NT2/D1 (cell line): ENCODE results near the gene KAZALD1.
A peak's percentile ranks its signal among the peaks of the same experiment; 100 is the strongest.

ENCODE experiments used
- DNase-seq: peaks from one replicate; pipeline ENCODE4 v3.0.0-alpha.2; 2011; ENCODE audit warnings: low read depth, low spot score
- H3K27me3 ChIP-seq: 2 replicates; pipeline ENCODE4 v1.6.0; 2011; ENCODE audit warnings: mild to moderate bottlenecking; ENCODE audit not compliant: insufficient read length, insufficient read depth
- H3K36me3 ChIP-seq: 2 replicates; pipeline ENCODE4 v1.6.1; 2011; ENCODE audit warnings: mild to moderate bottlenecking, low read length, mixed read lengths; ENCODE audit not compliant: insufficient read depth, insufficient read length
- H3K4me1 ChIP-seq: 2 replicates; pipeline ENCODE4 v1.5.1; 2011; ENCODE audit not compliant: insufficient read depth, insufficient read length
- H3K4me3 ChIP-seq: 2 replicates; pipeline ENCODE4 v1.5.1; 2011; ENCODE audit warnings: low read depth; ENCODE audit not compliant: insufficient read length
- H3K9ac ChIP-seq: 2 replicates; pipeline ENCODE4 v1.6.0; 2011; ENCODE audit warnings: low read depth; ENCODE audit not compliant: insufficient read length
- H3K9me3 ChIP-seq: 2 replicates; pipeline ENCODE4 v1.5.1; 2011; ENCODE audit warnings: mild to moderate bottlenecking, low read length; ENCODE audit not compliant: insufficient read depth
- SUZ12 ChIP-seq: IDR thresholded peaks from 2 replicates; pipeline ENCODE4 v1.6.1; 2011; ENCODE audit not compliant: insufficient read length, insufficient read depth; ENCODE audit errors: extremely low read depth
- YY1 ChIP-seq: IDR thresholded peaks from 2 replicates; pipeline ENCODE4 v1.6.1; 2011; ENCODE audit not compliant: insufficient read length, insufficient read depth
- ZNF274 ChIP-seq: IDR thresholded peaks from 2 replicates; pipeline ENCODE4 v1.6.1; 2011; ENCODE audit warnings: mild to moderate bottlenecking, low read depth, low read length

The KAZALD1 gene

GRCh38 chr10:101016814-101017213 is 45.0 kb upstream of the KAZALD1 start:
- Histone ChIP-seq H3K9ac (no peak overlapping the region), H3K4me1 (peaks cover 13% of the 10 kb centered on the region), H3K36me3 (no peaks in the 10 kb centered on the region), H3K27me3 (peaks cover 21% of the 10 kb centered on the region), H3K9me3 (no peaks in the 10 kb centered on the region), H3K4me3 (no peak overlapping the region)
- DNase-seq, result no peak
- TF ChIP-seq YY1 (no peak), ZNF274 (no peak), SUZ12 (no peak)

GRCh38 chr10:101018118-101018599 is 43.6 kb upstream of the KAZALD1 start:
- Histone ChIP-seq H3K9ac (peak overlapping the region; percentile 74), H3K4me3 (peak overlapping the region; percentile 27), H3K4me1 (peaks cover 10% of the 10 kb centered on the region), H3K27me3 (peaks cover 21% of the 10 kb centered on the region), H3K9me3 (no peaks in the 10 kb centered on the region), H3K36me3 (no peaks in the 10 kb centered on the region)
- no peak for DNase-seq
- TF ChIP-seq YY1 (no peak), SUZ12 (no peak), ZNF274 (no peak)

GRCh38 chr10:101018600-101019439 is 43.0 kb upstream of the KAZALD1 start:
- Histone ChIP-seq H3K27me3 (peaks cover 21% of the 10 kb centered on the region), H3K4me3 (peak overlapping the region; percentile 27), H3K9me3 (no peaks in the 10 kb centered on the region), H3K36me3 (no peaks in the 10 kb centered on the region), H3K9ac (peak overlapping the region; percentile 74), H3K4me1 (peaks cover 10% of the 10 kb centered on the region)
- peak; percentile 70 for DNase-seq
- TF ChIP-seq SUZ12, result no peak
- no peak for TF ChIP-seq ZNF274
- TF ChIP-seq YY1, result no peak

GRCh38 chr10:101019440-101019703 is 42.4 kb upstream of the KAZALD1 start:
- peaks cover 10% of the 10 kb centered on the region for H3K4me1 ChIP-seq
- H3K4me3 ChIP-seq, result peak overlapping the region; percentile 4
- H3K27me3 ChIP-seq, result peaks cover 21% of the 10 kb centered on the region
- no peak for DNase-seq
- TF ChIP-seq SUZ12, result no peak
- TF ChIP-seq YY1, result no peak
- no peak for TF ChIP-seq ZNF274
- no peaks in the 10 kb centered on the region for H3K9me3 ChIP-seq
- H3K9ac ChIP-seq, result peak overlapping the region; percentile 74
- no peaks in the 10 kb centered on the region for H3K36me3 ChIP-seq

GRCh38 chr10:101020427-101021075 is 41.2 kb upstream of the KAZALD1 start:
- Histone ChIP-seq H3K27me3 (peaks cover 21% of the 10 kb centered on the region), H3K9ac (no peak overlapping the region), H3K36me3 (no peaks in the 10 kb centered on the region), H3K4me1 (peaks cover 9% of the 10 kb centered on the region), H3K4me3 (no peak overlapping the region), H3K9me3 (no peaks in the 10 kb centered on the region)
- DNase-seq, result no peak
- TF ChIP-seq ZNF274 (no peak), YY1 (no peak), SUZ12 (no peak)

- peaks cover 21% of the 10 kb centered on the region for H3K27me3 ChIP-seq
- peaks cover 8% of the 10 kb centered on the region for H3K4me1 ChIP-seq
- no peak for TF ChIP-seq ZNF274
- no peak for TF ChIP-seq SUZ12
- no peak for TF ChIP-seq YY1
- no peaks in the 10 kb centered on the region for H3K9me3 ChIP-seq
- H3K9ac ChIP-seq, result no peak overlapping the region
- no peaks in the 10 kb centered on the region for H3K36me3 ChIP-seq
- H3K4me3 ChIP-seq, result no peak overlapping the region
- DNase-seq, result no peak
Measured at GRCh38 chr10:101021239-101021638, 40.5 kb upstream of the KAZALD1 start.

- peaks cover 21% of the 10 kb centered on the region for H3K27me3 ChIP-seq
- peaks cover 6% of the 10 kb centered on the region for H3K4me1 ChIP-seq
- no peak overlapping the region for H3K9ac ChIP-seq
- TF ChIP-seq ZNF274 (no peak), SUZ12 (no peak), YY1 (no peak)
- H3K4me3 ChIP-seq, result no peak overlapping the region
- no peaks in the 10 kb centered on the region for H3K9me3 ChIP-seq
- DNase-seq, result no peak
- no peaks in the 10 kb centered on the region for H3K36me3 ChIP-seq
Measured at GRCh38 chr10:101021692-101022251, 40.0 kb upstream of the KAZALD1 start.
